Kidney (tissue), 14 donors: ENCODE data around the gene DOP1B. TPM values are rescaled to one million over a fixed set of nuclear protein-coding genes. Genes with fewer than 3 reads are reported as not detected.

Experiments
- DNase-seq, 5 donors: peaks; one replicate each; pipeline ENCODE4 v3.0.0-alpha.2; 2013 to 2020
- FAIRE-seq: peaks from 2 replicates; lab custom pipeline; 2012; peaks lifted over from hg19 to GRCh38; lab: Jason Lieb, UNC
- H3K27ac ChIP-seq, 2 donors: one replicate each; pipeline ENCODE4 v1.7.0; 2013; ENCODE audit warnings: low read depth in 2 of 2, low read length in 2 of 2, inconsistent platforms in 1 of 2
- H3K27me3 ChIP-seq: one replicate; pipeline ENCODE4 v1.7.1; 2013; ENCODE audit warnings: low read length, inconsistent platforms; ENCODE audit not compliant: control insufficient read depth, insufficient read depth
- H3K36me3 ChIP-seq, 3 donors: one replicate each; pipeline versions ENCODE4 v1.7.0 to v1.7.1; 2013; ENCODE audit warnings: low read length in 3 of 3, control low read depth in 1 of 3, inconsistent platforms in 1 of 3; ENCODE audit not compliant: insufficient read depth in 3 of 3, control insufficient read depth in 2 of 3
- H3K4me1 ChIP-seq, 3 donors: one replicate each; pipeline versions ENCODE4 v1.7.0 to v1.7.1; 2013; ENCODE audit warnings: low read length in 3 of 3, inconsistent platforms in 1 of 3, low read depth in 1 of 3; ENCODE audit not compliant: control insufficient read depth in 2 of 3, insufficient read depth in 2 of 3
- H3K4me3 ChIP-seq, 3 donors: one replicate each; pipeline versions ENCODE4 v1.7.0 to v1.8.1; 2013; ENCODE audit warnings: low read length in 3 of 3, control low read depth in 1 of 3, inconsistent platforms in 1 of 3
- H3K9ac ChIP-seq, 3 donors: one replicate each; pipeline versions ENCODE4 v1.7.0 to v1.7.1; 2013; ENCODE audit warnings: low read length in 3 of 3, control low read depth in 1 of 3, inconsistent platforms in 1 of 3
- H3K9me3 ChIP-seq, 3 donors: one replicate each; pipeline versions ENCODE4 v1.7.0 to v1.7.1; 2013; ENCODE audit warnings: low read length in 3 of 3, control low read depth in 1 of 3, inconsistent platforms in 1 of 3; ENCODE audit not compliant: control insufficient read depth in 2 of 3, insufficient read depth in 1 of 3
- CTCF ChIP-seq: IDR thresholded peaks from 3 replicates; pipeline ENCODE4 v1.5.1; 2012; ENCODE audit warnings: mild to moderate bottlenecking, moderate library complexity, borderline replicate concordance; ENCODE audit not compliant: insufficient read depth; ENCODE audit errors: extremely low read depth
- intact Hi-C: fragments of 100-400 bp; cut with DNase I; formaldehyde crosslinking; loops from one replicate; pipeline ENCODE4 v1.11.1; 2022
- polyA plus RNA-seq: library from polyadenylated mRNA; stranded (reverse); fragments of 350-450 nt; fragmentation: Illumina TruSeq; extraction: RNeasy Lipid Tissue Mini Kit (QIAGEN cat#74804); gene quantifications from one replicate; pipeline ENCODE4 v1.2.3, GENCODE V29; 2014; ENCODE audit warnings: low read depth, low replicate concordance; ENCODE audit not compliant: insufficient read depth
- total RNA-seq: library from RNA; stranded (reverse); fragmentation: NEBNext Ultra II Directional; extraction: Animal tissue kit (Norgen Biotek cat#: 25700); gene quantifications from one replicate; pipeline ENCODE4 v1.2.1, GENCODE V29; 2021
- donor health status: control.
- donor health status: control.
- donor health status: control.
- donor health status: control.
- donor health status: control.
- donor health status: DM: yes; HTN: yes; CAD: no.
- donor health status: Normal renal cell carcinoma (clear cell type).

Gene DOP1B
- total and polyA plus RNA-seq, 2 donors from 2014 or later = 1.2 to 19.2 TPM

GRCh38 chr21:36183144-36183795, 26.6 kb downstream of the DOP1B start:
- FAIRE-seq = no peak
- no peak for TF ChIP-seq CTCF
- intact Hi-C loops = no loop called here
- DNase-seq = peak in 1 of 5 donors; percentile 17
- no peak overlapping the region for H3K9ac ChIP-seq
- no peaks in the 10 kb centered on the region for H3K27me3 ChIP-seq
- no peaks in the 10 kb centered on the region for H3K9me3 ChIP-seq
- H3K27ac ChIP-seq = no peak overlapping the region
- H3K4me1 ChIP-seq = peaks cover 0 to 4% (median 3%) of the 10 kb centered on the region in 3 donors
- no peaks in the 10 kb centered on the region for H3K36me3 ChIP-seq
- H3K4me3 ChIP-seq = no peak overlapping the region

GRCh38 chr21:36184545-36184944, 27.9 kb downstream of the DOP1B start:
- Histone ChIP-seq H3K27me3 (no peaks in the 10 kb centered on the region), H3K9ac (no peak overlapping the region), H3K27ac (no peak overlapping the region), H3K4me3 (no peak overlapping the region), H3K4me1 (peaks cover 0 to 5% (median 5%) of the 10 kb centered on the region in 3 donors), H3K36me3 (no peaks in the 10 kb centered on the region), H3K9me3 (no peaks in the 10 kb centered on the region)
- FAIRE-seq = no peak
- no peak for TF ChIP-seq CTCF
- DNase-seq = peak in 4 of 5 donors; percentile 34 to 49 (median 46)
- intact Hi-C loops = no loop called here

GRCh38 chr21:36185523-36185922, 28.9 kb downstream of the DOP1B start:
- Histone ChIP-seq H3K9ac (no peak overlapping the region), H3K27me3 (no peaks in the 10 kb centered on the region), H3K4me1 (peaks cover 0 to 5% (median 5%) of the 10 kb centered on the region in 3 donors), H3K9me3 (no peaks in the 10 kb centered on the region), H3K36me3 (no peaks in the 10 kb centered on the region), H3K4me3 (no peak overlapping the region), H3K27ac (no peak overlapping the region)
- FAIRE-seq = no peak
- peak in 1 of 5 donors; percentile 9 for DNase-seq
- intact Hi-C loops = no loop called here
- TF ChIP-seq CTCF = no peak

- FAIRE-seq = no peak
- intact Hi-C loops = no loop called here
Observed at GRCh38 chr21:36186081-36186480, 29.5 kb downstream of the DOP1B start.

More at GRCh38 chr21:36186081-36186480, 29.5 kb downstream of the DOP1B start:
- Histone ChIP-seq H3K4me1 (peaks cover 0 to 5% (median 5%) of the 10 kb centered on the region in 3 donors), H3K36me3 (no peaks in the 10 kb centered on the region), H3K27me3 (no peaks in the 10 kb centered on the region), H3K9me3 (no peaks in the 10 kb centered on the region), H3K4me3 (no peak overlapping the region), H3K27ac (no peak overlapping the region), H3K9ac (no peak overlapping the region)
- no peak for DNase-seq
- TF ChIP-seq CTCF = no peak
